Endothelial cell of umbilical vein (primary cell): ENCODE data around the gene HEATR5A. TPM values are rescaled to one million over a fixed set of nuclear protein-coding genes. Genes with fewer than 3 reads are reported as not detected.

Experiments used
- BruUV-seq: library from RNA; stranded (reverse); fragments of 400-500 nt; replicated peaks from 2 replicates; lab custom pipeline; 2021; lab: Mats Ljungman, UMichigan
- CTCF ChIA-PET: fragments of 300-600, 350-600 bp; sonication (Branson Sonifier 250); formaldehyde crosslinking; loops from one replicate; lab custom pipeline; 2021; ENCODE audit warnings: antibody characterized with exemption, inconsistent platforms; lab: Charles Lee
- POLR2A ChIA-PET: fragments of 300-600, 350-600 bp; sonication (Branson Sonifier 250); formaldehyde crosslinking; loops from one replicate; lab custom pipeline; 2021; ENCODE audit warnings: antibody characterized with exemption, inconsistent platforms; lab: Charles Lee
- DNase-seq: peaks from one replicate; pipeline ENCODE4 v3.0.0-alpha.2; 2011; ENCODE audit warnings: low read depth, low spot score
- FAIRE-seq: peaks from 2 replicates; lab custom pipeline; 2011; peaks lifted over from hg19 to GRCh38; lab: Jason Lieb, UNC
- H2AFZ ChIP-seq: 2 replicates; pipeline ENCODE4 v1.6.0; 2012; ENCODE audit warnings: low read depth, low read length, control low read depth, inconsistent platforms
- H3K27ac ChIP-seq: 2 replicates; pipeline ENCODE4 v1.5.1; 2011; ENCODE audit warnings: low read depth, mild to moderate bottlenecking, control low read depth, low read length, moderate library complexity; ENCODE audit not compliant: insufficient read depth
- H3K27me3 ChIP-seq, 2 experiments: 2 replicates each; pipeline versions ENCODE4 v1.6.0 to v1.6.1; 2011; ENCODE audit warnings: low read length in 2 of 2, mixed read lengths in 1 of 2; ENCODE audit not compliant: control insufficient read depth in 2 of 2, insufficient read depth in 2 of 2
- H3K36me3 ChIP-seq, 2 experiments: 2 replicates in 1 of 2; 3 replicates in 1 of 2; pipeline ENCODE4 v1.5.1; 2011; ENCODE audit warnings: low read length in 2 of 2, mild to moderate bottlenecking in 1 of 2, moderate library complexity in 1 of 2; ENCODE audit not compliant: control insufficient read depth in 2 of 2, insufficient read depth in 2 of 2; ENCODE audit errors: extremely low read depth in 1 of 2
- H3K4me1 ChIP-seq: 3 replicates; pipeline ENCODE4 v1.5.1; 2011; ENCODE audit warnings: mild to moderate bottlenecking, low read length; ENCODE audit not compliant: control insufficient read depth, insufficient read depth; ENCODE audit errors: extremely low read depth
- H3K4me2 ChIP-seq: 2 replicates; pipeline ENCODE4 v1.6.1; 2011; ENCODE audit warnings: low read length, control low read depth, mixed read lengths; ENCODE audit not compliant: insufficient read depth
- H3K4me3 ChIP-seq, 3 experiments: fragments of 200-600 bp in 1 of 3; sonication (generic), shearing (Covaris generic) in 1 of 3; replicated peaks in 1 of 3; 2 replicates each; pipeline ENCODE4 v1.5.1; 2011 to 2016; ENCODE audit warnings: control low read depth in 3 of 3, low read length in 3 of 3, mild to moderate bottlenecking in 2 of 3, inconsistent platforms in 1 of 3, low read depth in 1 of 3, moderate library complexity in 1 of 3; ENCODE audit not compliant: insufficient read depth in 1 of 3
- H3K79me2 ChIP-seq: 2 replicates; pipeline ENCODE4 v1.6.0; 2012; ENCODE audit warnings: low read length, inconsistent platforms; ENCODE audit not compliant: control insufficient read depth, insufficient read depth
- H3K9ac ChIP-seq: replicated peaks from 2 replicates; pipeline ENCODE3; 2011; ENCODE audit warnings: low read length, control low read depth; ENCODE audit not compliant: insufficient read depth; ENCODE audit errors: extremely low read depth
- H3K9me1 ChIP-seq: replicated peaks from 3 replicates; pipeline ENCODE4 v1.6.0; 2011; ENCODE audit warnings: mild to moderate bottlenecking, low read length; ENCODE audit not compliant: control insufficient read depth, insufficient read depth; ENCODE audit errors: extremely low read depth
- H3K9me3 ChIP-seq: replicated peaks from 2 replicates; pipeline ENCODE4 v1.5.1; 2012; ENCODE audit warnings: low read length, inconsistent platforms; ENCODE audit not compliant: control insufficient read depth, insufficient read depth
- H4K20me1 ChIP-seq: replicated peaks from 2 replicates; pipeline ENCODE3; 2011; ENCODE audit warnings: mild to moderate bottlenecking, low read length; ENCODE audit not compliant: control insufficient read depth, insufficient read depth; ENCODE audit errors: extremely low read depth
- EZH2 ChIP-seq: IDR thresholded peaks from 2 replicates; pipeline ENCODE4 v1.6.1; 2012; ENCODE audit warnings: borderline replicate concordance, low read depth, mild to moderate bottlenecking, moderate library complexity, low read length, inconsistent platforms; ENCODE audit not compliant: severe bottlenecking
- FOS ChIP-seq: IDR thresholded peaks from 2 replicates; pipeline ENCODE4 v1.6.1; 2011; ENCODE audit warnings: mild to moderate bottlenecking, low read length, moderate library complexity, borderline replicate concordance; ENCODE audit not compliant: insufficient read depth
- GATA2 ChIP-seq: IDR thresholded peaks from 2 replicates; pipeline ENCODE4 v1.7.0; 2011; ENCODE audit warnings: low read depth, mild to moderate bottlenecking, moderate library complexity, mixed read lengths, low read length; ENCODE audit not compliant: insufficient read length, insufficient read depth
- JUN ChIP-seq: IDR thresholded peaks from 2 replicates; pipeline ENCODE4 v1.6.1; 2011; ENCODE audit warnings: borderline replicate concordance, low read depth; ENCODE audit not compliant: insufficient read length, insufficient read depth
- MYC ChIP-seq: IDR thresholded peaks from one replicate; pipeline ENCODE4 v1.6.1; 2011; ENCODE audit warnings: mild to moderate bottlenecking, low read depth, low read length
- POLR2A ChIP-seq: IDR thresholded peaks from 2 replicates; pipeline ENCODE4 v1.6.1; 2012; ENCODE audit warnings: low read depth, mild to moderate bottlenecking, control low read depth, low read length
- POLR2AphosphoS5 ChIP-seq: IDR thresholded peaks from 2 replicates; pipeline ENCODE4 v1.6.1; 2012; ENCODE audit warnings: low read depth, mild to moderate bottlenecking, control low read depth, low read length, moderate library complexity; ENCODE audit not compliant: insufficient read depth
- dilution Hi-C: fragments of 300-500 bp; cut with MboI; formaldehyde crosslinking; loops from one replicate; pipeline ENCODE4 v1.15.0; 2019; ENCODE audit warnings: low sequenced_read_pairs; ENCODE audit not compliant: extremely low pct_ligation_motif_present
- intact Hi-C: fragments of 100-400 bp; cut with micrococcal nuclease; formaldehyde crosslinking; loops from one replicate; pipeline ENCODE4 v1.10.0; 2022
- polyA plus RNA-seq, 4 experiments: library from polyadenylated mRNA; depleted of rRNA in 3 of 4; stranded (reverse) in 3 of 4; unstranded in 1 of 4; fragments of >200 nt; gene quantifications; 2 replicates each; pipeline versions ENCODE4 v1.2.1 to v1.2.3, GENCODE V29; 2011 to 2012; ENCODE audit warnings: missing spikeins in 1 of 4
- total RNA-seq: library from RNA; stranded (reverse); gene quantifications from 2 replicates; pipeline ENCODE4 v1.2.3, GENCODE V29; 2021
- TF ChIP-seq, protein P1 (sequence below), 2 donors: IDR thresholded peaks; 1 replicate in 1 of 2; 2 replicates in 1 of 2; pipeline ENCODE4 v1.5.1; 2011; ENCODE audit warnings: low read length in 2 of 2, mild to moderate bottlenecking in 2 of 2, moderate library complexity in 2 of 2, control low read depth in 1 of 2, inconsistent platforms in 1 of 2, low read depth in 1 of 2; ENCODE audit not compliant: insufficient read depth in 1 of 2; ENCODE audit errors: extremely low read depth in 1 of 2
- TF ChIP-seq, protein P2 (sequence below): IDR thresholded peaks from 2 replicates; pipeline ENCODE4 v1.6.1; 2011; ENCODE audit not compliant: insufficient read depth, insufficient read length

The HEATR5A gene
- total and polyA plus RNA-seq, 2 donors (not counting 3 experiments of a cell fraction or from before 2014, with no cell fraction given): 12.6 to 45.3 TPM

- Histone ChIP-seq H3K4me3 (no peak overlapping the region), H3K9me1 (no peaks in the 10 kb centered on the region), H3K9ac (no peak overlapping the region), H3K9me3 (no peaks in the 10 kb centered on the region), H3K27me3 (no peaks in the 10 kb centered on the region), H3K4me2 (no peak overlapping the region), H3K4me1 (no peaks in the 10 kb centered on the region), H3K36me3 (no peaks in the 10 kb centered on the region), H3K79me2 (no peaks in the 10 kb centered on the region), H4K20me1 (no peaks in the 10 kb centered on the region), H3K27ac (no peak overlapping the region), H2AFZ (no peak overlapping the region)
- ChIA-PET POLR2A (no interaction called here), CTCF (no interaction called here)
- TF ChIP-seq GATA2: no peak
- TF ChIP-seq, protein P1, sequence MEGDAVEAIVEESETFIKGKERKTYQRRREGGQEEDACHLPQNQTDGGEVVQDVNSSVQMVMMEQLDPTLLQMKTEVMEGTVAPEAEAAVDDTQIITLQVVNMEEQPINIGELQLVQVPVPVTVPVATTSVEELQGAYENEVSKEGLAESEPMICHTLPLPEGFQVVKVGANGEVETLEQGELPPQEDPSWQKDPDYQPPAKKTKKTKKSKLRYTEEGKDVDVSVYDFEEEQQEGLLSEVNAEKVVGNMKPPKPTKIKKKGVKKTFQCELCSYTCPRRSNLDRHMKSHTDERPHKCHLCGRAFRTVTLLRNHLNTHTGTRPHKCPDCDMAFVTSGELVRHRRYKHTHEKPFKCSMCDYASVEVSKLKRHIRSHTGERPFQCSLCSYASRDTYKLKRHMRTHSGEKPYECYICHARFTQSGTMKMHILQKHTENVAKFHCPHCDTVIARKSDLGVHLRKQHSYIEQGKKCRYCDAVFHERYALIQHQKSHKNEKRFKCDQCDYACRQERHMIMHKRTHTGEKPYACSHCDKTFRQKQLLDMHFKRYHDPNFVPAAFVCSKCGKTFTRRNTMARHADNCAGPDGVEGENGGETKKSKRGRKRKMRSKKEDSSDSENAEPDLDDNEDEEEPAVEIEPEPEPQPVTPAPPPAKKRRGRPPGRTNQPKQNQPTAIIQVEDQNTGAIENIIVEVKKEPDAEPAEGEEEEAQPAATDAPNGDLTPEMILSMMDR (IDR thresholded peaks at IDR 0.05; ENCODE audit: extremely low read depth in 1 of 2, insufficient read depth in 1 of 2, low read depth in 1 of 2, low read length in 2 of 2): no peak
- DNase-seq: no peak
- FAIRE-seq: no peak
- no TSS peak for BruUV-seq
- intact Hi-C loops (no loop called here), dilution Hi-C loops (no loop called here)
Measured at GRCh38 chr14:31466554-31466953, 46.2 kb upstream of the HEATR5A start.

DNA sequence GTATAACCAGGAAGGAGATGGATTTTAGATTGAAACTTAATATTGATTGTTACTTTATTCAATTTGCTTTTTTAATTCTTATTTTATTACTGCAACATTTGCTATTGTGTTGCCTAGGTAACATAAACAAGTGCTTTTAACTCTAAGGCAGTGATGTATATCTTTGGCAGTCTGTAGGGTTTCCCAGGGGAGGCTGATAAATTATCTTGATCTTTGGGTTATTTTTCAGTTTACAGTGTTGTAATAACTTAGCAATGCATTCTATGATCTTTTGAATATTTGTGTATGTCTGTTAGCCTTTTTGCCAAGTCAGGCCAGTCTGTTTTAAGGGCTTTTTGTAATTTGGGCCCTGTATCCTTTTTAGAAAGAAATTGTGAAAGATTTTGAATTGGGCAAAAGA lies 44.8 kb upstream of the HEATR5A start:
- no peak overlapping the region for H3K27ac ChIP-seq
- H2AFZ ChIP-seq: no peak overlapping the region
- intact Hi-C loops: no loop called here
- no peaks in the 10 kb centered on the region for H4K20me1 ChIP-seq
- H3K79me2 ChIP-seq: no peaks in the 10 kb centered on the region
- no peaks in the 10 kb centered on the region for H3K27me3 ChIP-seq
- H3K4me1 ChIP-seq: no peaks in the 10 kb centered on the region
- H3K9me1 ChIP-seq: no peaks in the 10 kb centered on the region
- H3K36me3 ChIP-seq: no peaks in the 10 kb centered on the region
- POLR2A ChIA-PET: no interaction called here
- DNase-seq (no peak), FAIRE-seq (no peak)
- no TSS peak for BruUV-seq
- no peak overlapping the region for H3K4me3 ChIP-seq
- CTCF ChIA-PET: interaction anchor here (0.9 kb wide), 1 partner anchor 16 kb away, joined by 3 read pairs; no protein-coding TSS in a partner anchor
- H3K4me2 ChIP-seq: no peak overlapping the region
- H3K9ac ChIP-seq: no peak overlapping the region
- no peaks in the 10 kb centered on the region for H3K9me3 ChIP-seq
- TF ChIP-seq, protein P2, sequence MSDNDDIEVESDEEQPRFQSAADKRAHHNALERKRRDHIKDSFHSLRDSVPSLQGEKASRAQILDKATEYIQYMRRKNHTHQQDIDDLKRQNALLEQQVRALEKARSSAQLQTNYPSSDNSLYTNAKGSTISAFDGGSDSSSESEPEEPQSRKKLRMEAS: no peak
- TF ChIP-seq, protein P1 (IDR thresholded peaks at IDR 0.05; ENCODE audit: extremely low read depth in 1 of 2, insufficient read depth in 1 of 2, low read depth in 1 of 2, low read length in 2 of 2): no peak
- TF ChIP-seq GATA2: no peak
- no peak for TF ChIP-seq MYC
- TF ChIP-seq FOS: no peak
- no peak for TF ChIP-seq POLR2AphosphoS5
- no peak for TF ChIP-seq JUN
- no peak for TF ChIP-seq POLR2A
- no peak for TF ChIP-seq EZH2
- dilution Hi-C loops: no loop called here
